Trophoblast cell (in vitro differentiated cells and primary cell): ENCODE data around the gene LGALS7B.
A peak's percentile ranks its signal among the peaks of the same experiment; 100 is the strongest.
"Not testable (repeated sequence)": the region's sequence is repeated elsewhere in the genome, so short reads cannot be mapped to it uniquely, and the experiment has no call there.

Experiments
- DNase-seq, 2 donors: peaks; one replicate each; pipeline ENCODE4 v3.0.0-alpha.2; 2016
- H2AFZ ChIP-seq: 2 replicates; pipeline ENCODE4 v1.6.1; 2013; ENCODE audit warnings: low read length, moderate library complexity, mild to moderate bottlenecking; ENCODE audit not compliant: insufficient read depth, poor library complexity
- H2AK5ac ChIP-seq: 2 replicates; pipeline ENCODE4 v1.6.1; 2013; ENCODE audit warnings: mild to moderate bottlenecking, low read length
- H2BK120ac ChIP-seq: 2 replicates; pipeline ENCODE4 v1.6.1; 2013; ENCODE audit warnings: low read length, mild to moderate bottlenecking, moderate library complexity; ENCODE audit not compliant: insufficient read depth, poor library complexity
- H2BK12ac ChIP-seq: 2 replicates; pipeline ENCODE4 v1.6.1; 2013; ENCODE audit warnings: mild to moderate bottlenecking, low read length, moderate library complexity
- H2BK5ac ChIP-seq: 2 replicates; pipeline ENCODE4 v1.6.1; 2013; ENCODE audit warnings: low read length, low read depth, moderate library complexity, mild to moderate bottlenecking; ENCODE audit not compliant: poor library complexity
- H3K14ac ChIP-seq: 2 replicates; pipeline ENCODE4 v1.6.1; 2013; ENCODE audit warnings: mild to moderate bottlenecking, low read length
- H3K18ac ChIP-seq: 2 replicates; pipeline ENCODE4 v1.6.1; 2013; ENCODE audit warnings: mild to moderate bottlenecking, low read length
- H3K23ac ChIP-seq: 2 replicates; pipeline ENCODE4 v1.6.1; 2013; ENCODE audit warnings: low read length
- H3K27ac ChIP-seq: 2 replicates; pipeline ENCODE4 v1.5.1; 2013; ENCODE audit warnings: low read depth, mild to moderate bottlenecking, inconsistent platforms, low read length, moderate library complexity
- H3K27me3 ChIP-seq: 2 replicates; pipeline ENCODE4 v1.6.1; 2013; ENCODE audit warnings: inconsistent platforms, mild to moderate bottlenecking, low read length, moderate library complexity; ENCODE audit not compliant: insufficient read depth
- H3K36me3 ChIP-seq, 2 experiments: 1 replicate in 1 of 2; 2 replicates in 1 of 2; pipeline ENCODE4 v1.6.1; 2013; ENCODE audit warnings: low read length in 2 of 2, mild to moderate bottlenecking in 2 of 2, moderate library complexity in 1 of 2; ENCODE audit not compliant: insufficient read depth in 2 of 2, control insufficient read depth in 1 of 2
- H3K4ac ChIP-seq: 2 replicates; pipeline ENCODE4 v1.6.1; 2013; ENCODE audit warnings: low read depth, mild to moderate bottlenecking, low read length, moderate library complexity
- H3K4me1 ChIP-seq, 2 experiments: 1 replicate in 1 of 2; 2 replicates in 1 of 2; pipeline ENCODE4 v1.6.1; 2013; ENCODE audit warnings: low read length in 2 of 2, mild to moderate bottlenecking in 2 of 2, moderate library complexity in 1 of 2; ENCODE audit not compliant: insufficient read depth in 2 of 2, control insufficient read depth in 1 of 2
- H3K4me2 ChIP-seq: 2 replicates; pipeline ENCODE4 v1.6.1; 2013; ENCODE audit warnings: inconsistent platforms, mild to moderate bottlenecking, low read length, moderate library complexity
- H3K4me3 ChIP-seq: 2 replicates; pipeline ENCODE4 v1.5.1; 2013; ENCODE audit warnings: mild to moderate bottlenecking, low read depth, low read length, inconsistent platforms
- H3K79me1 ChIP-seq: one replicate; pipeline ENCODE4 v1.6.1; 2013; ENCODE audit warnings: low read length
- H3K79me2 ChIP-seq: 2 replicates; pipeline ENCODE4 v1.6.1; 2013; ENCODE audit warnings: low read length, mild to moderate bottlenecking; ENCODE audit not compliant: control insufficient read depth, insufficient read depth, poor library complexity
- H3K9ac ChIP-seq: 2 replicates; pipeline ENCODE4 v1.6.1; 2013; ENCODE audit warnings: mild to moderate bottlenecking, low read length
- H3K9me3 ChIP-seq: 2 replicates; pipeline ENCODE4 v1.6.1; 2013; ENCODE audit warnings: low read depth, mild to moderate bottlenecking, control low read depth, inconsistent platforms, low read length; ENCODE audit not compliant: insufficient read depth
- H4K12ac ChIP-seq: 2 replicates; pipeline ENCODE4 v1.6.1; 2013; ENCODE audit warnings: low read depth, mild to moderate bottlenecking, low read length, moderate library complexity
- H4K8ac ChIP-seq: 2 replicates; pipeline ENCODE4 v1.6.1; 2013; ENCODE audit warnings: low read depth, mild to moderate bottlenecking, low read length, moderate library complexity
- H4K91ac ChIP-seq: one replicate; pipeline ENCODE4 v1.6.1; 2013; ENCODE audit warnings: low read depth, mild to moderate bottlenecking, low read length, moderate library complexity
- WGBS: extraction: QIAGEN DNeasy Blood & Tissue Kit; methylation state at CpG from one replicate; pipeline ENCODE4 v1.1.7; 2013; ENCODE audit warnings: missing lambda C conversion rate; ENCODE audit not compliant: insufficient read length, insufficient coverage; ENCODE audit errors: extremely low coverage; 5-methylcytosine and 5-hydroxymethylcytosine counted together

Gene LGALS7B

GRCh38 chr19:38826856-38827551, 38.0 kb downstream of the LGALS7B start:
- H3K4me1 ChIP-seq, result peaks cover 25 to 36% of the 10 kb centered on the region in 2 experiments
- peaks cover 2% of the 10 kb centered on the region for H3K79me2 ChIP-seq
- no peaks in the 10 kb centered on the region for H3K9me3 ChIP-seq
- peak overlapping the region; percentile 26 for H3K4me2 ChIP-seq
- no peak overlapping the region for H3K14ac ChIP-seq
- no peak overlapping the region for H3K4me3 ChIP-seq
- no peak overlapping the region for H3K18ac ChIP-seq
- no peaks in the 10 kb centered on the region for H3K27me3 ChIP-seq
- WGBS, result no CpG with 5 or more reads among the region's 6 CpGs
- no peak overlapping the region for H4K12ac ChIP-seq
- no peak overlapping the region for H4K8ac ChIP-seq
- H2AK5ac ChIP-seq, result no peak overlapping the region
- peak overlapping the region; percentile 61 for H3K27ac ChIP-seq
- peaks cover 25% of the 10 kb centered on the region for H3K79me1 ChIP-seq
- H3K4ac ChIP-seq, result no peak overlapping the region
- H2AFZ ChIP-seq, result no peak overlapping the region
- no peak overlapping the region for H3K9ac ChIP-seq
- H4K91ac ChIP-seq, result peak overlapping the region; percentile 15
- peak overlapping the region; percentile 65 for H2BK5ac ChIP-seq
- peak in 1 of 2 donors; percentile 19 for DNase-seq
- peak overlapping the region; percentile 87 for H2BK12ac ChIP-seq
- no peak overlapping the region for H3K23ac ChIP-seq
- peaks cover 13 to 14% of the 10 kb centered on the region in 2 experiments for H3K36me3 ChIP-seq
- H2BK120ac ChIP-seq, result peak overlapping the region; percentile 14

GRCh38 chr19:38829203-38829602, 40.2 kb downstream of the LGALS7B start:
- H2BK12ac ChIP-seq, result peak overlapping the region; percentile 53
- not testable (repeated sequence) for H2AFZ ChIP-seq, H3K4me2 ChIP-seq, H3K4me3 ChIP-seq, H3K9me3 ChIP-seq, H3K23ac ChIP-seq, H3K14ac ChIP-seq, H3K4ac ChIP-seq, H3K27me3 ChIP-seq, H2AK5ac ChIP-seq, H3K79me2 ChIP-seq, H3K9ac ChIP-seq, H4K12ac ChIP-seq, H3K36me3 ChIP-seq
- H3K79me1 ChIP-seq, result peaks cover 33% of the 10 kb centered on the region
- H3K4me1 ChIP-seq, result peaks cover 29 to 40% of the 10 kb centered on the region in 2 experiments
- WGBS, result no CpG with 5 or more reads among the region's 7 CpGs
- peak overlapping the region; percentile 54 for H3K18ac ChIP-seq
- peak overlapping the region; percentile 49 for H3K27ac ChIP-seq
- H2BK120ac ChIP-seq, result peak overlapping the region; percentile 69
- peak; percentile 77 to 91 for DNase-seq
- peak overlapping the region; percentile 45 for H2BK5ac ChIP-seq
- peak overlapping the region; percentile 87 for H4K91ac ChIP-seq
- H4K8ac ChIP-seq, result peak overlapping the region; percentile 54

- Histone ChIP-seq H2BK5ac (peak overlapping the region; percentile 65), H3K27ac (peak overlapping the region; percentile 92), H4K12ac (no peak overlapping the region), H3K9ac (no peak overlapping the region), H3K79me1 (peaks cover 33% of the 10 kb centered on the region), H3K14ac (peak overlapping the region; percentile 45), H3K18ac (peak overlapping the region; percentile 20), H2AFZ (no peak overlapping the region), H3K4me2 (no peak overlapping the region), H3K36me3 (peaks cover 6% of the 10 kb centered on the region in 2 experiments), H3K4me3 (no peak overlapping the region), H4K8ac (peak overlapping the region; percentile 42), H4K91ac (peak overlapping the region; percentile 87), H3K79me2 (peaks cover 5% of the 10 kb centered on the region), H3K4me1 (peaks cover 29 to 35% of the 10 kb centered on the region in 2 experiments), H3K9me3 (no peaks in the 10 kb centered on the region), H2AK5ac (no peak overlapping the region), H2BK12ac (peak overlapping the region; percentile 84), H2BK120ac (peak overlapping the region; percentile 77), H3K23ac (no peak overlapping the region), H3K27me3 (no peaks in the 10 kb centered on the region), H3K4ac (peak overlapping the region; percentile 40)
- WGBS, result no CpG with 5 or more reads among the region's 4 CpGs
- DNase-seq, result peak in 1 of 2 donors; percentile 25
Measured at GRCh38 chr19:38830039-38830733, 41.2 kb downstream of the LGALS7B start.

- H2BK12ac ChIP-seq, result peak overlapping the region; percentile 32
- H4K8ac ChIP-seq, result peak overlapping the region; percentile 92
- peaks cover 5% of the 10 kb centered on the region for H3K79me2 ChIP-seq
- peak overlapping the region; percentile 56 for H2AFZ ChIP-seq
- no peaks in the 10 kb centered on the region for H3K27me3 ChIP-seq
- peak overlapping the region; percentile 71 for H3K18ac ChIP-seq
- H4K91ac ChIP-seq, result peak overlapping the region; percentile 99
- peak overlapping the region; percentile 55 for H4K12ac ChIP-seq
- no peak overlapping the region for H3K23ac ChIP-seq
- H2AK5ac ChIP-seq, result peak overlapping the region; percentile 92
- peak overlapping the region; percentile 92 for H2BK5ac ChIP-seq
- peak overlapping the region; percentile 89 for H2BK120ac ChIP-seq
- H3K4ac ChIP-seq, result peak overlapping the region; percentile 82
- WGBS, result no CpG with 5 or more reads among the region's 16 CpGs
- no peaks in the 10 kb centered on the region for H3K9me3 ChIP-seq
- H3K27ac ChIP-seq, result peak overlapping the region; percentile 99
- H3K36me3 ChIP-seq, result peaks cover 12 to 14% of the 10 kb centered on the region in 2 experiments
- H3K4me3 ChIP-seq, result peak overlapping the region; percentile 72
- peaks cover 36% of the 10 kb centered on the region for H3K79me1 ChIP-seq
- peaks cover 31 to 43% of the 10 kb centered on the region in 2 experiments for H3K4me1 ChIP-seq
- peak overlapping the region; percentile 91 for H3K14ac ChIP-seq
- DNase-seq, result peak; percentile 100
- H3K9ac ChIP-seq, result peak overlapping the region; percentile 83
- peak overlapping the region; percentile 85 for H3K4me2 ChIP-seq
Measured at GRCh38 chr19:38831142-38831605, 42.2 kb downstream of the LGALS7B start.
